ENCODE measurements around the gene TBCK. TPM values are rescaled to one million over a fixed set of nuclear protein-coding genes. Genes with fewer than 3 reads are reported as not detected.

The TBCK gene
- total RNA-seq, 1 donor from 2014 or later, result 47.6 TPM

DNA sequence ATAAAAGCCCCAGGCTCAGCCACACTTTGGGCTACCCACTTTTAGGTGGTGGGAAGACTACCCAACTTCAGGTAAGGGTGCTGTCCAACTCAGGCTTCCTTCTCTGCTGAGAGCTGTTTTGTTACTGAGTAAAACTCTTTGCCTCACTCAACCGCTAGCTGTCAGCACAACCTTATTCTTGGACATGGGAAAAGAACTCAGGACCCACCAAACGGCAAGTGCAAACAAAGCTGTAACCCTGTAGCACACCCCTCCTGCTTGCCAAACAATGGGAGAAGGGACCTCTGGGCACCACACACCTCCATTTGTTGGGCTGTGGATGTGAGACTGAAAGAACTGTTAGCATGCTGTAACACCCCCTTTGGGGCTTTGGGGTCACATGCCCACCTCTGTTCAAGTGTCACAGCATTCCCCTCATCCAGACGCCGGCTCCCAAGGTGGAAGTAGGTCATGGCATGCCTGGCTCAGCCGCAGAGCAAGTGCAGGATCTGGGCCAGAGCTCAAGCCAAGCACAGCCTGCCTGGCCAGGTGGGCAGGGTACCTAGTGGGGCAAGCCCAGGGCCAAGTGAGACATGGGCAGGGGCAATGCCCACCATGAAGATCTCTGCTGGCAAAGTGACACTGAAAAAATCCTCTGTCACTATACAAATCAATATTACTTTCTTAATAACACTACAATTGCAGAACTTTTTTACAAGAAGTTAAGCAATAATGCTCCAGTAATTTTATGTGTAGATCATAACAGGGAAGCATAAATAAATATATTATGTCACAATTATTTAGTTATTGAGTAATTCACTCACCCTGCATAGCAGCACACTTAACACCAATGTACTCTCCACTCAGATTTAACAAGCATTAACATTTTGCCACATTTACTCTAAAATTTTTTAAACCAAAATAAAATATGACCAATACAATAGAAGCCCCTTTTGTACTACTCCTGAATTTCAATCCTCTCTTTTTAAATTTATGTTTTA, 107.2 kb downstream of the TBCK start:
- H3K36me3 Mint-ChIP-seq (ENCODE audit: low read depth), result peaks cover 10% of the 10 kb centered on the region
- DNase-seq (ENCODE audit: low read depth, low spot score), result no peak
- no peaks in the 10 kb centered on the region for H3K27me3 Mint-ChIP-seq (ENCODE audit: low read depth)
- H3K9me3 Mint-ChIP-seq, result no peaks in the 10 kb centered on the region
- no peak overlapping the region for H3K27ac Mint-ChIP-seq (ENCODE audit: unreplicated experiment)
- TF ChIP-seq, protein P1, sequence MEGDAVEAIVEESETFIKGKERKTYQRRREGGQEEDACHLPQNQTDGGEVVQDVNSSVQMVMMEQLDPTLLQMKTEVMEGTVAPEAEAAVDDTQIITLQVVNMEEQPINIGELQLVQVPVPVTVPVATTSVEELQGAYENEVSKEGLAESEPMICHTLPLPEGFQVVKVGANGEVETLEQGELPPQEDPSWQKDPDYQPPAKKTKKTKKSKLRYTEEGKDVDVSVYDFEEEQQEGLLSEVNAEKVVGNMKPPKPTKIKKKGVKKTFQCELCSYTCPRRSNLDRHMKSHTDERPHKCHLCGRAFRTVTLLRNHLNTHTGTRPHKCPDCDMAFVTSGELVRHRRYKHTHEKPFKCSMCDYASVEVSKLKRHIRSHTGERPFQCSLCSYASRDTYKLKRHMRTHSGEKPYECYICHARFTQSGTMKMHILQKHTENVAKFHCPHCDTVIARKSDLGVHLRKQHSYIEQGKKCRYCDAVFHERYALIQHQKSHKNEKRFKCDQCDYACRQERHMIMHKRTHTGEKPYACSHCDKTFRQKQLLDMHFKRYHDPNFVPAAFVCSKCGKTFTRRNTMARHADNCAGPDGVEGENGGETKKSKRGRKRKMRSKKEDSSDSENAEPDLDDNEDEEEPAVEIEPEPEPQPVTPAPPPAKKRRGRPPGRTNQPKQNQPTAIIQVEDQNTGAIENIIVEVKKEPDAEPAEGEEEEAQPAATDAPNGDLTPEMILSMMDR (conservative IDR thresholded peaks at IDR 0.05), result no peak
- no peak overlapping the region for H3K4me3 Mint-ChIP-seq
- no peaks in the 10 kb centered on the region for H3K4me1 Mint-ChIP-seq

DNA sequence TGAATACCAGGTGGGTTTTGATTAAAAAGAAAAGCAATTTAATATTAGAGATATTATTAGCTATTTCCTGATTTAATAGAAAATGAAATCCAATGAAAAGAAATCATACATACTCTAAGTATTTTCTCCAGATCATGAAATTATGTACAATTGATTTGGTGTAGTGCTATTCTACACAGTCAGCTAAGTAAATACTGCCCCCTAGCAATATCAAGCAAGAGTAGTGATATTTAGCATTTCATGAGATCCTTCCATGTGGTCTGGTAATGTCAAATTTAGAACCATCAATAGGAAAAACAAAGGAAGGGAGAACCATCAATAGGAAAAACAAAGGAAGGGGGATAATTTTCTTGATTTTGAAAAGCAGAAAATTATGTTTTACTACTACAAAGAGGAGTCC, 114.6 kb downstream of the TBCK start:
- no peak for DNase-seq (ENCODE audit: low read depth, low spot score)
- TF ChIP-seq, protein P1 (conservative IDR thresholded peaks at IDR 0.05), result peak; percentile 60
- Mint-ChIP-seq H3K4me1 (no peaks in the 10 kb centered on the region), H3K27ac (ENCODE audit: unreplicated experiment) (no peak overlapping the region), H3K9me3 (no peaks in the 10 kb centered on the region), H3K4me3 (no peak overlapping the region), H3K27me3 (ENCODE audit: low read depth) (no peaks in the 10 kb centered on the region), H3K36me3 (ENCODE audit: low read depth) (peaks cover 2% of the 10 kb centered on the region)

DNA sequence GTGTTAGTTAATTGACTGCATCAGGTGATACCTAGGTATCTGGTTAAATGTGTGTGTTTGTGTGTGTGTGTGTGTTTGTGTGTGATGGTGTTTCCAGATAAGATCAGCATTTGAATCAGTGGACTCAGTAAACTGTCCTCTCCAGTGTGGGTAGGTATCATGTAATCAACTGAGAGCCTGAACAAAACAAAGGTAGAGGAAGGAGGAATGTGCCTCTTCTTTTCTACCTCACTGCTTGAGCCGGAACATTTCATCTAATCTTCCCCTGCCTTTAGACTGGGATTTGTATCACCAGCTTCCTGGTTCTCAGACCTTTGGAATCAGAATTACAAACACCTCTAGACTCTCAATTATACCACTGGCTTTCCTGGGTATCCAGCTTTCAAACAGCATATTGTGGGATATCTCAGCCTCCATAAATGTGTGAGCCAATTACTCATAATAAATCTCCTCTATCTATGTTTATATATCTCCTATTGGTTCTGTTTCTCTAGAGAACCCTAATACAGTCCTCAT, 120.5 kb downstream of the TBCK start:
- H3K4me3 Mint-ChIP-seq, result no peak overlapping the region
- H3K9me3 Mint-ChIP-seq, result no peaks in the 10 kb centered on the region
- no peak overlapping the region for H3K27ac Mint-ChIP-seq (ENCODE audit: unreplicated experiment)
- no peaks in the 10 kb centered on the region for H3K4me1 Mint-ChIP-seq
- DNase-seq (ENCODE audit: low read depth, low spot score), result no peak
- TF ChIP-seq, protein P1 (conservative IDR thresholded peaks at IDR 0.05), result no peak
- no peaks in the 10 kb centered on the region for H3K27me3 Mint-ChIP-seq (ENCODE audit: low read depth)
- H3K36me3 Mint-ChIP-seq (ENCODE audit: low read depth), result peaks cover 9% of the 10 kb centered on the region

DNA sequence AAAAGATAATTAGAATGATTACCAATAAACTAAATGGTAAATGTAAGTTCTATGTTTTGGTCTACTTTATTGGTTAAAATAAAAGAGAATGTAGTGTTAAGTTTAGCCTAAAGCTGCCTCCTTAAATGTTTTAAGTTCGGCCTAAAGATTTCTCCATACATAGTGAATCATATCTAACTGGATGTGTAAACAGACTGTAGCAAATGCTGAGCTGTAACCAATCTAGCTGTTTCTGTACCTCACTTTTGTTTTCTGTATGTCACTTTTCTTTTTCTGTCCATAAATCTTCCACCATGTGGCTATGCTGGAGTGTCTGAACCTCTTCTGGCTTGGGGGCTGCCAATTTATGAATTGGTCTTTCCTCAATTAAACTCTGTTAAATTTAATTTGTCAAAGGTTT, 121.2 kb downstream of the TBCK start:
- H3K27ac Mint-ChIP-seq (ENCODE audit: unreplicated experiment), result no peak overlapping the region
- DNase-seq (ENCODE audit: low read depth, low spot score), result no peak
- no peaks in the 10 kb centered on the region for H3K9me3 Mint-ChIP-seq
- TF ChIP-seq, protein P1 (conservative IDR thresholded peaks at IDR 0.05), result no peak
- no peak overlapping the region for H3K4me3 Mint-ChIP-seq
- H3K27me3 Mint-ChIP-seq (ENCODE audit: low read depth), result no peaks in the 10 kb centered on the region
- H3K4me1 Mint-ChIP-seq, result no peaks in the 10 kb centered on the region
- H3K36me3 Mint-ChIP-seq (ENCODE audit: low read depth), result peaks cover 9% of the 10 kb centered on the region

DNA sequence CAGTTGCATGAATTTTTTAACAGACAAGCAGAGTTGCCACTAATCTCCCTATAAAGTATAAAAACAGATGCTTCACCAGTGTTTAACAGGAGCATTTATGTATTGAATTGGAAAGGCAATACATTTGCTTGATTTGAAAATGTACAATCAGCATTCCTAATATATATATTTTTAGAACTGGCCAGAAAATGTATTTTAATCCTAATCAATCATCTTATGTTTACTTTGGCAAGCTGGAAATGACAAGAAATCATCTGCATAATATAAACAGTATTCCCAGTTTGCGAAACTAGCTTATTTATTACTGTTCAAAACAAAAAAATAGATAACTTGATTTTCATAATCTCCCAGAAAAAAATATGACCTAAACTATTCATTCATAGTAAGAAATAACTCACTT, 123.9 kb downstream of the TBCK start:
- H3K4me1 Mint-ChIP-seq, result no peaks in the 10 kb centered on the region
- peaks cover 11% of the 10 kb centered on the region for H3K36me3 Mint-ChIP-seq (ENCODE audit: low read depth)
- no peaks in the 10 kb centered on the region for H3K27me3 Mint-ChIP-seq (ENCODE audit: low read depth)
- no peak for DNase-seq (ENCODE audit: low read depth, low spot score)
- H3K4me3 Mint-ChIP-seq, result no peak overlapping the region
- H3K27ac Mint-ChIP-seq (ENCODE audit: unreplicated experiment), result no peak overlapping the region
- no peaks in the 10 kb centered on the region for H3K9me3 Mint-ChIP-seq
- TF ChIP-seq, protein P1 (conservative IDR thresholded peaks at IDR 0.05), result no peak

Data from neural crest cell (in vitro differentiated cells).